ENCODE results near the gene RALGAPB.
"Not testable (repeated sequence)": the region's sequence is repeated elsewhere in the genome, so short reads cannot be mapped to it uniquely, and the experiment has no call there.

The RALGAPB gene

DNA sequence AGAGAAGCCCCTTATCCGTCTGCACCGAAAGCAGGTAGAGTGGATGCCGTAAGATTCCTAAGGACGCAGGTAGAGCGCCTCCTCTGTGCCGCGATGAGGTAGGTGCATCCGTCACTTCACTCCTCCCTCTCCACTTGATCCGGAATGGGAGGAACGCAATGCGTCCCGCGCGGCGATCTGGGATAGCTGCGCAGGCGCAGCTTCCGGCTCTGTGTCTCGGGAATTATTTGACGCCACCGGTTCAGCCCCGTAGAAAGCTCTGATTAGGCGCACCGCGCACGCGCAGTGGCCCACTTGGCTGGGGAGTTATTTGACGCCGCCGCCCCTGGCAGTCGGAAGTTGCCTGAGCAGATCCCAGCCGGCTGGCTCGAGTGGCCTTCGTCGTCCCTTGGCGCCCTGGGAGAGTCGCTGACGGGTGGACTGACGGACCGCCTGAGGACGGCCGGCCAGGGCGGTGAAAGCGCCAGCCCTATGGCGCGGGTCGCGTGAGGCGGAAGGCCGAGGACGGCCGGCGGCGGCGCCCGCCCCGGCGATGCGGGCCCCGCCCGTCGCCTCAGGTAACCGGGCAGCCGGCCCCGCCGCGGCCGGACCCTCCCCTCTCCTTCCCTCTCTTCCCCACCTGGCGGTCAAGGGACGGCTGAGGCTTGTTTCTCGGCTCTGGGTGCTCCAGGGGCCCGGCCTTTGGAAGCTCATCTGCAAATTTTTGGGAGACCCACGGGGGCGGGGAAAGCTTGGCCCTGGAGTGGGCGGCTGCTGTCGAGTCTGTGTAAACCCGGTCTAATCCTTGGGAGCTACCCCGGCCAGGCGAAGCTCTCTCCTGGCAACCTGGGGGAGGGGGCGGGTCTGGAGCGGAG, at the start of gene RALGAPB:
TSS of gene RALGAPB (plus strand) at position 331 of the 854 bp plus-strand sequence. CDS start 15,590 bp downstream, outside the sequence.
- DNase-seq = peak; percentile 99

DNA sequence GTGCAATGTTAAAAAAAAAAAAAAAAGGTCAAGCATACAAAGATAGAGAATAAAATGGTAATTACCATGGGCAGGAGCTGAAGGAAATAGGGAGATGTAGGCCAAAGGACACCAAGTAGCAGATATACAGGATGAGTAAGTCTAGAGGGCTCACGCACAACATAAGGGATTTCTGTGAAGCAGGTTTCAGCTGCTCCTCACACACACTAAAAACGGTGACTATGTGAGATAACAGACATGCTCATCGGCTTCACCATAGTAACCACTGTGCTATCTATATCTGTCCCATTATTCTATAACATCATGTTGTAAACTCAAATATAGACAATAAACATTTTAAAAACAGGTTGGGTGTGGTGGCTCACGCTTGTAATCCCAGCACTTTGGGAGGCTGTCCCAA, 49.1 kb upstream of the RALGAPB start:
- DNase-seq = no peak

DNA sequence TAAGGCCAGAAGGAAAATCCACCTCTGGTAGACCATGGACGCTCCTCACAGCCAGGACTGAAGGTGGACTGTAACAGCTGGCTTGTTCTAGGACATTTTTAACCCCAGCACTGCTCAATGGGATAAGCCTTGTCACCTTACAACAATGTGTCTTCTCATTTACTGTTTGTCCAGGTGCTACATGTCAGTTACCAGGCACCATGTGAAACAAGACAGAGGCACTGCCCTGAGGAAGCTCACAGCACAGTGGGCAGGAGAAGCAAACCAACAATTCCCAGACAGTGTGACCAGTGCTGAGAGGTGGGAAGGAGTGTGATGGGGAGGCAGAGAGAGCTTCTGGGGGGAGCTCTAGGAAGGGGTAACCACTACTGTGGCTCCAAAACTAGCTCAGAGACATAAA, 48.2 kb upstream of the RALGAPB start:
- DNase-seq = no peak

DNA sequence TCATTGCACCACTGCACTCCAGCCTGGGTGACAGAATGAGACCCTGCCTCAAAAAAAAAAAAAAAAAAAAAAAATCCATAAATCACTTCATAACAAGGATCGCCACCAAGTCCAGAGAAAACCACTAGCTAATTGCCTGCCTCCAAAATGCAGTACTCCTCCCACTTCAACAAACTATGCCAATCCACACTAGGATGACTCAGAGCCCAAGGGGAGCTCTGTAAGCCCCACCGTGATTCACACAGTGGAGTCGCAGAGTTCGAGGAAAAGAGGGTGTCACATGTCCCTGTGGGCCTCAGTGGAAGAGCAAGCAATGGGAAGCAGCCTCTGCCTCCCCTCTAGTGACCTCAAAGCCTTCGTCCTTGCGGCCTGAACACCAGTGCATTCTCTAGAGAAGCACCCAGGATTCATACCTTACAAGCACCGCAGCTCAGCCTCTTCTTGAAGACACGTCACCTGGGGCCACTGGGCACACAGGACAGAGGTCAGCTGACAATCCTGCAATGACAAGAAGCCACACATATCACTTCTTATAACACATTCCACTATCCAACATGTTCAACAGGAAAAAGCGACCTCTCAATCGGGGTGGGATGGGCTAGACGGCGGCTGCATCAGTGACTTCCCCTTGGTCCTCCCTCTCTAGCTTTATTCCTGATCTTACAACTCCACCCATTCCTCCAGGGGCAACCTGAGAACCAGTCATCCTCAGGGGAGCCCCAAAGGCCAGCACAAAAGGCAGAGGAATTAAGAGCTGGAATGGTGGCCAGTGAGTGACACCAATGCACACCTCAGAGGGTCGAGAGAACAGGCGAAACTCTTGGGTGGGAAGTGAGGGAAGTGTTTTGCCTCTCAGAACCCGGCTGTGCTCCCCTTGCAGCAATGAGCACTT, 46.4 kb upstream of the RALGAPB start:
- no peak for DNase-seq

DNA sequence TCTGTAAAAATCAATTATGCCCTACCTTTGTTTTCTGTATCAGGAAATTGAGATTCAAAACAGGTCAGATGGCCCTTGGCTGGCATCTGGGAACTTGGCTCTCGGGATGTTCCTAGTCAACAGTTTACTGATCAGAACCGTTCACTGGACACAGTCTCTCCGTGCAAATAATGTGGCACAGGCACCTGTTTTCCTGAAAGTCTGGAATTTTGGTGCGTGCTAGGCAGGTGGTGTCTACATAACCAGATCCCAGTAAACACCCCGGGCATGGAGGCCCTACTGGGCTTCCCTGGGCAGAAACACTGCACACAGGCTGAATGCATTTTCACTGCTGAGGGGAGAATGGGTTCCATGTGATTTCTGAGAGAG, 45.0 kb upstream of the RALGAPB start:
- DNase-seq = no peak

DNA sequence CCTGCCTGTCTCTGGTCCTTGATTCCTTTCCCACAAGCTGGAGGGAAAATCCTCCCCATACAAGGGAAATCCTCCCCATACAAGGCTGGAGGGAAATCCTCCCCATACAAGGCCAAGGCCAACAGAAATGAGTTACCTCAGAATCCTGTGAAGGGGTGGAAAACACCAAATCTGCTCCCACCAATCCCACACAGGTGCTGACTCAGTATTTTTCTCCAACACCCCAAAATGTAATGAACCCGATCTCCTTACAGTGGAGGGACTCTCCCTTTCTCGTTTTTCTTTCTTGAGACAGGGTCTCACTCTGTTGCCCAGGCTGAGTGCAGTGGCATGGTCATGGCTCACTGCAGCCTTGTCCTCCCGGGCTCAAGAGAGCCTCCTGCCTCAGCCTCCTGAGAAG, 43.8 kb upstream of the RALGAPB start:
- no peak for DNase-seq

DNA sequence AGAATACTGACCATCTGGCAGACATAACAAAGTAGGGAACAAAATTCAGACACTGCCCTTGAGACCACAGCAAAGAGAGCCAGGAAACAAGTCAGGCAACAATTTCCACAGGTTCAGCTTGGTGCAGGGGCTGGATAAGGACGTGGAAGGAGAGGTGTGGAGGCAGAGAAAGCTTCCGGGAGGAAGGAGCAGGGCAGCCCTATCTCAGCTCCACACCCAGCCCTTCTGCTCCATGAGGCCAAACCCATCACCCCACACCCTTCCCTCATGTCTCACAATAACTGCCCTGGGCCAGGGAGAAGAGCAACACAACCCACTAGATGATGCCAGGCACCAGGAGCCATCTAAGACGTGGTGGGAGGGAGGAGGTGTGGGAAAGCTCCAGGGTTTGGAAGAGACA, 43.3 kb upstream of the RALGAPB start:
- DNase-seq = no peak

DNA sequence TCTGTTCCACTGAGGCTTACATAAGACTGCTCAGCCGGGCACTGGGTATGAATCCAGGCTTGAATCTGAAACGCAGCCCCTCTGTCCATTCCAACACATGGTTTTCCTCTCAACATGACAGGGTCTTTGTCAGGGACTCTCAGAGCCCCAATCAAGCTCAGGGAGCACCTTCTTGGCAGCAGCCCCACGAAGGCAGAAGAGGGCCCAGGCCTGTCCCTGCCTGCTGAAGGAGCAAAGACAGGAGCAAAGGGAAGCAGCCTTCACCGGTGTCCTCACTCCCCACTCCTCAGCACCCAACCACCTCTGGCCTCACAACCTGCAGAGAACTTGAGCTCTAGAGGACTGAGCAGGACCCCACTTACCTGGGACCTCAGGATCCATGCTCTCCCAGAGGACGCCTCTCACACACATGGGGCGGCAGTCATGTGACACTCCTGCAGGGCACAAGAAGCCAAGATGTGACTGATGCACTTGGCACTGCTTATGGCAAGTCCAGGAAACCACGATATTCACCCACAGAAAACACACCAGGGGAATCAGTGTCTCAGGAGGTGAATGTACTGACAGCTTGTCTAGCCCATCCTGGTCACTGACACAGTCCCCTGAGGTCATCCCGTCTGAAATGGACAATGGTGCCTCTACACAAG, 41.8 kb upstream of the RALGAPB start:
- no peak for DNase-seq

DNA sequence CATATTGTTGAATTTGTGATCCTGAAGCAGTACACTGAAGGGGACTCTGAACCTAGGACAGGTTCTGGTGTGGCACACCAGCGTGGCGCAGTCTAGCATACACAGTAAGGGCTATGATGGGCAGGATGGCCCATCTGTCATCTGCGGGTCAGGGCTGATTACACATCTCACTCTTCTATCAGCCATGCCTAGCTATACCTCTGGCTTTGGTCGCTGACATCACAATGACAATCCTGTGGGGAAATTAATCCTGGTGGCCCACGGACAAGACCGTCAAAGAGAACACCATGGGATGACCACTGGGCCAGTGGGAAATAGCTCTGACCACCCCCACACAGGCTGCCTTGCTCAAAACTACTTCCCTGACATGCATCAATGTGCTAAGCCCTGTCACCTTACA, 40.4 kb upstream of the RALGAPB start:
- no peak for DNase-seq

DNA sequence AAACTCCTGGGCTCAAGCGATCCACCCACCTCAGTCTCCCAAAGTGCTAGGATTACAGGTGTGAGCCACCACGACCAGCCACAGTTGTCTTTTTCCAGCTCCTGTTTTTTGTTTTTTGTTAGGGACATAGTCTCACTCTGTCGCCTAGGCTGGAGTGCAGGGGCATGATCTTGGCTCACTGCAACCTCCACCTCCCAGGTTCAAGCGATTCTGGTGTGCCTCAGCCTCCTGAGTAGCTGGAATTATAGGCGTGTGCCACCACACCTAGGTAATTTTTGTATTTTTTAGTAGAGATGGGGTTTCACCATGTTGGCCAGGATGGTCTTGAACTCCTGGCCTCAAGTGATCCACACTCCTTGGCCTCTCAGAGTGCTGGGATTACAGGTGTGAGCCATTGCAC, 39.8 kb upstream of the RALGAPB start:
- not testable (repeated sequence) for DNase-seq

DNA sequence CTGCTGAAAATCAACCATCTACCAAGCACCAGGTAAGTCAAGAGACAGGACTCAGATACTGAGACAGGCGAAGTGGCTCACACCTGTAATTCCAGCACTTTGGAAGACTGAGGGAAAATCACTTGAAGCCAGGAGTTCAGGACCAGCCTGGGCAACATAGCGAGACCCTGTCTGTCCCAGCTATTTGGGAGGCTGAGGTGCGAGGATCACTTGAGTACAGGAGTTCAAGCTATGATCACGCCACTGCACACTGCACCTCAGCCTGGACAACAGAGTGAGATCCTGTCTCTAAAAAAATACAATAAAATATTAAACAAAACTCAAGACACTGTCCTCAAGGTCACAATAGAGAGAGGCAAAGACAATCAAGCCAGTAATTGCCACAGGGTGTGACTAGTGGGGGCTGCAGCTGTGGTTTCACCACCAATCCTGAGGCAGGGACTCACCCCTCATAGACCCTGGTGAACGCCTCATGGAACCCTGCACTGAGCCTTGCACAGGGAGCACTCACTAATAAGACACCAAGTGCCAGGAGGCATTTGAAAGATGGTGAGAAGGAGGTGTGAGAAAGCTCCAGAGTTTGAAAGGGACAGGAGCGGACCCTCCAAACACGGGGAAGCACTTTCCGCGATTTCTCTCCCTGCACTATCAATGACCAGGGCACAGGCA, 39.2 kb upstream of the RALGAPB start:
- no peak for DNase-seq

DNA sequence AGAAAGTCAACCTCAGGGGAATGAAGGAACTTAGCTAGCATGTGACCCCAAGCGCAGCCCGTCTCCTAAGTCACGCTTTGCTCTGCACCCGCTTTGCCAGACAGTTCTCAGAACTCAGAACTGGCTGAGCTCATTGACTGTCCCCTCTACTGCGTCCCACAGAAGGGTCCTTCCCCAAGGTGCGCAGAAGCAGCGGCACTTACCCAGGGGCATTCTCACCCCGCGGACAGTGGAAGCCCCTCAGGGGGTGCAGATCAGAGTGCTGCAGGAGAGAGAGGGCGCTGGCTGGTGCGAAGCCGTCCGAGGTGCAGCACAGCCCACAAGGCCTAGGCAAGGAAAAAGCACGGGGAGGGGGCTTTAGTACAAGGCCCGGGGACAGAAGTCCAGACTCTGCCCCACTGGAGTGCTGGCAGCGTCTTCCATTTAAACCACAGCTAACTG, 38.3 kb upstream of the RALGAPB start:
- DNase-seq = peak; percentile 74

DNA sequence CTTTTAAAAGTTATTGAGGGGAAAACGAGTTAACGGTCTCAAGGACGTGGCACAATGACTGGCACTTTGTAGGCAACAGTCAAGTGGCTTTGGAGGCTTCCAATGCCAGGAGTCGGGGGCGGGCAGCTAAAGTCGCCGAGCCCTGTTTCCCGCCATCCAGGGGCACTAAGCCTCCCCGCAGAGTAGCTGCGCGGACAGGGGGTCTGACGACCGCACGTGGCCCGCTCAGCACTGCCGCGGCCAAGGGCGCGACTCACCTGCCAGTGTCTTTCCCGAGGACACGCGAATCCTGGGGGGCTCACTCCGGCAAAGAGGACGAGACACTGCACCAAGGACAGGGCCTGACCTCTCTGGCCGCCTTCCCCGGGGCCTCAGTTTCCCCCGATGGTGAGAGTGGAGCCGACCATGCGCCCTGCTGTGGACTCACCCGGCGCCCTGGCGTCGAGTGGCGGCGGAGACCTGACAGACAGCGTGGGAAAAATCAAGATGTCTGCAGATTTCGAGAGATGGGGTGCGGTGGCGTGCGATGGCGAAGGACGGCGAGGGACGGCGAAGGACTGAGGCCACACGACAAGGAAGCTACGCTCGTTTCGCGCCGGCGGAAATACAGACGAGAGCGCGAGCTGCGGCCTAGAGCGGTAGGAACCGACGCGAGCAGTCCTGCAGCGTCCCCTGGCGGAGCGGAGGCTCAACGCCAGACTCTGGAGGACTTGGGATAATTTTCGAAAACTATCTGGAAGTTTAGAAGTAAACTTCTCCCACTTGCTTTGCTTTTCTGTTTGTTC, 37.7 kb upstream of the RALGAPB start, which contains the start of gene SNHG17:
TSS of gene SNHG17 (minus strand) at position 559 of the 785 bp plus-strand sequence.
- peak; percentile 96 for DNase-seq

DNA sequence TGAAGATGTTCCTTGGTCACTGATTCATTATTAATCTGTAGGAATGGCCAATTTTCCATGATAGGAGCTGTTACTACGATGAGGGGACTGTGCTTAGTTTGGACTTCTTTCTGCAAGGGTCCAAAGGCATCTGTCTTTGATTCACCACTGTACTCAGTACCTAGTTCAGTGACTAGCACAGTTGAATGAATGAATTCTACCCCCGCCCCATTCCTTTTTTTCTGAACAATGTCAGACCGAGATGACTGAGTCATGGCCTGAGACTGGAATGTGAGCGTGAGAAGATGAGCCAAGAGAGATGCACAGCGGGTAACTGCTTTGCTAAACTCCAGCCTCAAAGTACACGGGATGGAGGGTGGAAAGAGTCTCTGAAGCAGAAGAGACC, 37.1 kb upstream of the RALGAPB start:
- DNase-seq = no peak

DNA sequence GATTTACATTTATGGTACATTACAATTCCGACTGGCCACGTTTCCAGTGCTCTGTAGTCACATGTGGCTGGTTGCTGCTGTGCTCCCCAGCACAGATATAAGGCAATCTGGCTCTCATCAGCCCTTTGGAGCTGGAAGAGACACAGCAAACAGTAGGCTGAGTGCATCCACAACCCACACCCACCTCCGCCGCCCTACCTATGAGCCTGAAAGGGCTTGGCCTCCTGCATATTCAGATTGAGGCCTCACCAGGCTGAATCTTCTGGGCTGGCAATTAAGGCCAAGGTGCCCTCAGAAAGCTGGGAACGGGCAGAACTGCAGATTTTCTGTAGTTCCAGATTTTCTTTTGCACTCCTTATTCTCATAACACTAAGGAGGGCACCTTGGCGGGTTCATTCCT, 34.8 kb upstream of the RALGAPB start:
- no peak for DNase-seq

DNA sequence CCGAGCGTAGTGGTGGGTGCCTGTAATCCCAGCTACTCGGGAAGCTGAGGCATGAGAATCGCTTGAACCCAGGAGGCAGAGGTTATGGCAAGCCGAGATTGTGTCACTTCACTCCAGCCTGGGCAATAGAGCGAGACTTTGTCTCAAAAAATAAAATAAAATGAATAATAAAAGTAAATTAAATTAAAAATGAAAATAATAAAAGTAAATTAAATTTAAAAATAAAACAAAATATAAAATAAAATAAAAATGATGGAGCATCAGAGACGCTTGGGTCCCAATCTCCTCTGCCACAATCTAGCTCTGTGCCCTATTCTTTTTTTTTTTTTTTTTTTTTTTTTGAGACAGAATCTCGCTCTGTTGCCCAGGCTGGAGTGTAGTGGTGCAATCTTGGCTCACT, 31.5 kb upstream of the RALGAPB start:
- DNase-seq = not testable (repeated sequence)

DNA sequence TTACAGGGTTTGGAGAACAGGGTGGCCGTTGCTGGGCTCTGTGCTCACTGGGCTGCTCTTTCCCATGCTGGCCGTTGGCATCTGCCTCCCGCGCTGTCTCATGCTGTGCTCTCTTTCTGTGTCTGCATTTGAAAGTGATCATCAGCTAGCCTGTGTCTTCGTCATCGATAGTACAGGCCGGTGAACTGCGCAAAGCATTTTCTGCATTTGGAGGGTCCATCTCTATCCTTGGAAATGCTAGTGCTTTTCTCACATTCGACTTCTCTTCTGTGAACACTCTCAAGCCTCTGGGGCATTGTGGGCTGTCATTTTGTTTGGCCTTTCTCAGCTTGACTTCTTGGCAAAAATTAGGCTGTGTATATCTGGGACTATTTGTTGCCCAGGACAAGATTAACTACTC, 30.7 kb upstream of the RALGAPB start:
- no peak for DNase-seq

DNA sequence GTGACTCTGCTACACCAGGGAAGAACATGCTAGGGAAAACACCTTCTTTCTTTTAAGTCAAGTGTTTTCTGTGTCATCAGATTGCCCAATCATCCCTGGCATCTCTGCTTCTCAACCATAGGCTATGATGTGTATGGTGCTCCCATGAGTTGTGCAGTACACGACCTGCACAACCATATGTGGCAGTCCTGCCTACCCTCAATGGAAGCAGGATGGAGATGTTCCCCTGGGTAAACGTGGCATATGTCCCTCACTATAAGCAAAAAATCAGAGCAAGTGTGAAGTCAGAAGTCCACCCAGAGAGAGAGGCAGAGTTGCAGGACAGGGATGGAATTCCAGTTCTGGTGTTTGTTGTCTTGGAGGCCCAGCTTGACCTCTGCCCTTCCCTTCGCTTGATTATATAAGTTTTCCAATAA, 27.3 kb upstream of the RALGAPB start:
- DNase-seq = no peak

DNA sequence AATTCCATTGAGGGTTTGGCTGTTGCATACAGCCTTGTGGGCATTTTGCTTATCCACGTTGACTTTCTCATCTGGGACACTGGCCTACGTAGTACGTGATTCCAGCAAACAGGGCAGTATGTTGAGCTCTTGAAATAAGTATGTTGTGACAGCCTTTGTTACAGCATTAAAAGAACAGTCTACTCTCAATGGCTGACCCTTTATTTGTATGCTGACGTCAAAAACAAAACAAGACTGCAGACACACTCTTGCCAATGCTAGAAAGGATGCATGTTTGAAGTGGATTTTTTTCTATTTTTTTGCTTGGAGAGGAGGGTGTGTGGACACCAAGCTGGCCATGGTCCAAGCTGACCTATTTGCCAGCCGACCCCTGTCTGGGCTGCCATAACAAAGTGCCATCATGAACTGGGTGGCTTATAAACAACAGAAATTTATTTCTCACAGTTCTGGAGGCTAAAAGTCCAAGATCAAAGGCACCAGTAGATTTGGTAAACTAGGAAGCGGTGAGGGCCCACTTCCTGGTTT, 26.7 kb upstream of the RALGAPB start:
- DNase-seq = no peak

DNA sequence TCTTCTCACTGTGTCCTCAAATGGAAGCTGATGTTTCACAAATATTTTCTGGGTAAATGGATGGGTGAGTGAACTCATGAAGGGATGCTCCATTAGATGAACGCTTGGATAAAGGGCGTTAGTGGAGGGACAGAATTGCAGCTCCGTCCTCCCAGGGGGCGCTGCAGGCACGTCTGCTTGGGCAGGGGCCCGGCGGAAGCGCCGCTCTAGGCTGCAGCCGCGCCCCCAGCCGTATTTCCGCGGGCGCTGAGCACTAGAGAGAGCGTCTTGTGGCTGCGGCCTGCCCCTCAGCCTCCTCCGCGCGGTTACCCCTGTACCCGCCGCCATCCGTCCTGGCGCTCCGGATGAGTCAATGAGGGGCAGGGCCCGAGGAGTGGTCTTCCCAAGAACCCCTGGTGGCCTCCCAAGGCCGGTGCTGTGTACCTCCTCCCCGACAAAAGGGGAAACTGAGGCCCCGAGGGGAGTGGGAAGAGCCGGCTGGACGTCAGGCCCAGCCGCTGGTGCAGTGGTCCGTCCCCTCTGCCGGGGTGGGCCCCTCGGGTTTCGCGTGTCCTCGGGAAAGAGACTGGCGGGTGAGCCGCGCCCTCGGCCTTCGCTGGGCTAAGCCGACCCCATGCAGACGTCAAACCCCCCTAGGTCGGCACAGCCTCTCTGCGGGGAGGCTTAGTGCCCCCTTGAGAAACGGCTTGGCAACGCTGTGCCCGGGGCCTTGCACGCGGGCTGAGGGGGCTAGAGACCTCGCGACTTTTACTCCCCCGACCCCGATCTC, 26.0 kb upstream of the RALGAPB start:
- DNase-seq = peak; percentile 97

DNA sequence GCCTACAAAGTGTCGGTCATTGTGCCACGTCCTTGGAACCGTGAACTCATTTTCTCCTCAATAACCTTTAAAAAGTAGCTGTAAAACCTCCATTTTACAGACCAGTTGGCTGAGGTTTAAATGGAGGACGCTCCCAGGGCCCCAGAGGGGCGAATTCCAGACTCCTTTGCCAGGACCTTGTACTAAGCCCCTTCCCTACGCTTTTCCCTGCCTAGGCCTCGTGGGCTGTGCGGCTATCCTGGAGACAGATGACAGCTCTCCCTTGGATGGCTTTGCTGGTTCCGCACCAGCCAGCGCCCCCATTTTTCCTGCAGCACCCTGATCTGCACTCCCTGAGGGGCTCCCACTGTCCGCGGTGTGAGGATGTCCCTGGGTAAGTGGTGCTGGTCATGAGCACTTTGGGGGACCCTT, 25.4 kb upstream of the RALGAPB start:
- DNase-seq = no peak

Measured in activated effector memory CD4-positive, alpha-beta T cell treated with anti-CD3 and anti-CD28 coated beads, Interleukin-2, amount 50 U/mL, for 16 hours (primary cell).